Measurements from ENCODE around the gene CBY2. TPM values are rescaled to one million over a fixed set of nuclear protein-coding genes. Genes with fewer than 3 reads are reported as not detected.

CBY2 gene
- total RNA-seq, 4 donors from 2014 or later: not detected

DNA sequence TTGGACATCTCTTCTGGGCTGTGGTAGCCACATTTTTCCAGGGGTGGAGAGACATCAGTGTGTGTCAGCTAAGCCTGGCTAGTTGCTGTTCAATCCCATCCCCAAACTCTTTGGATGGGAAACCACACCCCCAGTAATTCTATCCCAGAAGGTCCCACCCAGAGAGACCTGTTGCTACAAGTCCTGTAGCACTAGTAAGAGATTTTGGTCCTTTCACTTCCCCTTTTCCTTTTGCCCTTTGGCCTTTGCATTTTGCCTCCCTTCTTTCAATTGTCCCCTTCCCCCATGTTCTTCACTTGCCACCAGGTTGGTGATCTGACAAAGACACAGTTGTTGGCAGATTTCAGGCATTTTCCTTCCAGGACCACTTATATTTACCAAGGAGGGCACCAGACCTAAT is 3.8 kb downstream of the CBY2 start:
- Histone ChIP-seq H3K4me1 (no peaks in the 10 kb centered on the region), H3K27me3 (no peaks in the 10 kb centered on the region), H3K36me3 (no peaks in the 10 kb centered on the region), H3K9me3 (no peaks in the 10 kb centered on the region), H3K27ac (no peak overlapping the region), H3K4me3 (no peak overlapping the region)
- TF ChIP-seq POLR2A (IDR thresholded peaks at IDR 0.05): no peak
- no peak for TF ChIP-seq POLR2AphosphoS5 (IDR thresholded peaks at IDR 0.05)
- TF ChIP-seq EP300 (IDR thresholded peaks at IDR 0.05): no peak
- no peak for TF ChIP-seq CTCF (IDR thresholded peaks at IDR 0.05)
- no peak for ATAC-seq

DNA sequence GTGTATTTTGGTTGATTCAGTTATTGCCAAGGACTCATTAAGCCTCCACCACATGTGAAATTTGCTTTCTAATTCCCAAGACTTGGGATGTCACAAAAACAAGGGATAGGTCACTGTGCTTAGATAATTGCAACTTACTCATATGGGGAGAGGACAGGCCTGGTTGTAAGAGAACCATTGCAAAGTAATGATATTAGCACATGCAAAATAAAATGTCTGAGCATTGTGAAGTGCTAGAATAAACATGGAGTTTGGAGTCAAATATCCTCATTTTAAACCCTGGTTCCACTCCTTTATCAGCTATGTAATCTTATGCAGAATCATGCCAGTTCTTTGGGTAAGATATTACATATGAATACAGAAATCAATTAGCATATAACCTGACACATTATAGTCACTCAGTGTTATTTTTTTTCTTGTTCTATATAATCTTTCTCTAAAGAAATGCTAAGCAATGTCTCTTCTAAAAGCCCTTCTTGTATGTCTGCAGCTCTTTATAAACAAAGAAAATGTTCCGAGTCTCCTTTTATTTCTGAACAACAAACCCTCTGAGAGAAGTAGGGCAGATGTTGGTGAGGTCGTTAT is 5.5 kb downstream of the CBY2 start:
- Histone ChIP-seq H3K4me1 (no peaks in the 10 kb centered on the region), H3K4me3 (no peak overlapping the region), H3K27ac (no peak overlapping the region), H3K36me3 (no peaks in the 10 kb centered on the region), H3K27me3 (no peaks in the 10 kb centered on the region), H3K9me3 (no peaks in the 10 kb centered on the region)
- ATAC-seq: no peak
- 43 to 79% methylated on average over 2 of the region's 2 CpGs for WGBS, 2 donors (ENCODE audit: low coverage in 1 of 2)
- TF ChIP-seq POLR2A (IDR thresholded peaks at IDR 0.05): no peak
- TF ChIP-seq EP300 (IDR thresholded peaks at IDR 0.05): no peak
- TF ChIP-seq POLR2AphosphoS5 (IDR thresholded peaks at IDR 0.05): no peak
- no peak for TF ChIP-seq CTCF (IDR thresholded peaks at IDR 0.05)

DNA sequence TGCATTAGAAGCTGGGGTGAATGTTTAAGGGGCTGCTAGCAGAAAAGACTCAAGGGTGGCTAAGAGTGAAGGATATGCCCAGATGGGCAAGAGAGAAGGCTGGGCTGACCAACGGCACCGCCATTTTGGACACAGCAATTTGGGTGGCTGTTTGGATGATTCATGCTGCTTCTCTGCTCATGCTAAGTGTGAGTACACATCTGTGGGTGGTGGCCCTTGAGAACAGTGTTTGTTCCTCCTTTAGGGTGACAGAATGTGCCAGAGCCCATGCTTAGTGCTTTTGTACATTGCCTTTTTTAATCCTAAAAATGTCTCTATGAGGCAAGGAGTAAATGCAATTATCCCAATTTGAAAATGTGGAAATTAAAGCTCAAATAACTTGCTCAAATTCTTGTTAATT is 9.8 kb downstream of the CBY2 start:
- Histone ChIP-seq H3K27ac (no peak overlapping the region), H3K27me3 (no peaks in the 10 kb centered on the region), H3K9me3 (no peaks in the 10 kb centered on the region), H3K4me3 (no peak overlapping the region), H3K36me3 (no peaks in the 10 kb centered on the region), H3K4me1 (no peaks in the 10 kb centered on the region)
- TF ChIP-seq POLR2AphosphoS5 (IDR thresholded peaks at IDR 0.05) (no peak), EP300 (IDR thresholded peaks at IDR 0.05) (no peak), POLR2A (IDR thresholded peaks at IDR 0.05) (no peak), CTCF (IDR thresholded peaks at IDR 0.05) (no peak)
- ATAC-seq: no peak
- WGBS, 2 donors (ENCODE audit: low coverage in 1 of 2): 87 to 100% methylated on average over 2 of the region's 2 CpGs

DNA sequence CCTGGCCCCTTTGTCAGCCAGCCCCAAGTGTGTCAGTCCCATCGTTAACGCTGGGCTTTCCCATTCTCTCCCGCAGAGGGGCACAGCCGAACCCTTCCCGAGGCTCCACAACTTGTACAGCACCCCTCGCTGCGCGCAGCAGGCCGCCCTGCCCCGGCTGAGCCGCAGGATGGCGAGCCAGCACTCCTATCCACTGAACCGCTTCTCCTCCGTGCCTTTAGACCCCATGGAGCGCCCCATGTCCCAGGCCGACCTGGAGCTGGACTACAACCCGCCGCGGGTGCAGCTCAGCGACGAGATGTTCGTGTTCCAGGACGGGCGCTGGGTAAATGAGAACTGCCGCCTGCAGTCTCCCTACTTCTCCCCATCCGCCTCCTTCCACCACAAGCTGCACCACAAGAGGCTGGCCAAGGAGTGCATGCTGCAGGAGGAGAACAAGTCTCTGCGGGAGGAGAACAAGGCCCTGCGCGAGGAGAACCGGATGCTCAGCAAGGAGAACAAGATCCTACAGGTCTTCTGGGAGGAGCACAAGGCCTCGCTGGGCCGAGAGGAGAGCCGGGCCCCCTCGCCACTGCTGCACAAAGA is 11.1 kb downstream of the CBY2 start:
- WGBS, 2 donors (ENCODE audit: low coverage in 1 of 2): no CpG with 5 or more reads among the region's 34 CpGs
- TF ChIP-seq POLR2AphosphoS5 (IDR thresholded peaks at IDR 0.05) (no peak), CTCF (IDR thresholded peaks at IDR 0.05) (no peak), POLR2A (IDR thresholded peaks at IDR 0.05) (no peak), EP300 (IDR thresholded peaks at IDR 0.05) (no peak)
- H3K36me3 ChIP-seq: no peaks in the 10 kb centered on the region
- no peak overlapping the region for H3K4me3 ChIP-seq
- H3K27me3 ChIP-seq: no peaks in the 10 kb centered on the region
- no peaks in the 10 kb centered on the region for H3K9me3 ChIP-seq
- H3K27ac ChIP-seq: no peak overlapping the region
- H3K4me1 ChIP-seq: no peaks in the 10 kb centered on the region
- no peak for ATAC-seq

- no peaks in the 10 kb centered on the region for H3K36me3 ChIP-seq
- no peak overlapping the region for H3K4me3 ChIP-seq
- no peaks in the 10 kb centered on the region for H3K27me3 ChIP-seq
- H3K27ac ChIP-seq: no peak overlapping the region
- 80% methylated on average over 3 of the region's 28 CpGs; no CpG with 5 or more reads in 1 of the 2 donors for WGBS, 2 donors (ENCODE audit: low coverage in 1 of 2)
- ATAC-seq: no peak
- H3K4me1 ChIP-seq: no peaks in the 10 kb centered on the region
- TF ChIP-seq CTCF (IDR thresholded peaks at IDR 0.05): no peak
- TF ChIP-seq POLR2AphosphoS5 (IDR thresholded peaks at IDR 0.05): no peak
- TF ChIP-seq EP300 (IDR thresholded peaks at IDR 0.05): no peak
- no peak for TF ChIP-seq POLR2A (IDR thresholded peaks at IDR 0.05)
- H3K9me3 ChIP-seq: no peaks in the 10 kb centered on the region
Observed at GRCh38 chr13:45713721-45714120, 11.6 kb downstream of the CBY2 start.

Data from gastroesophageal sphincter (tissue), 4 donors.